Measurements from ENCODE around the gene ARAP3.
A peak's percentile ranks its signal among the peaks of the same experiment; 100 is the strongest.

DNA sequence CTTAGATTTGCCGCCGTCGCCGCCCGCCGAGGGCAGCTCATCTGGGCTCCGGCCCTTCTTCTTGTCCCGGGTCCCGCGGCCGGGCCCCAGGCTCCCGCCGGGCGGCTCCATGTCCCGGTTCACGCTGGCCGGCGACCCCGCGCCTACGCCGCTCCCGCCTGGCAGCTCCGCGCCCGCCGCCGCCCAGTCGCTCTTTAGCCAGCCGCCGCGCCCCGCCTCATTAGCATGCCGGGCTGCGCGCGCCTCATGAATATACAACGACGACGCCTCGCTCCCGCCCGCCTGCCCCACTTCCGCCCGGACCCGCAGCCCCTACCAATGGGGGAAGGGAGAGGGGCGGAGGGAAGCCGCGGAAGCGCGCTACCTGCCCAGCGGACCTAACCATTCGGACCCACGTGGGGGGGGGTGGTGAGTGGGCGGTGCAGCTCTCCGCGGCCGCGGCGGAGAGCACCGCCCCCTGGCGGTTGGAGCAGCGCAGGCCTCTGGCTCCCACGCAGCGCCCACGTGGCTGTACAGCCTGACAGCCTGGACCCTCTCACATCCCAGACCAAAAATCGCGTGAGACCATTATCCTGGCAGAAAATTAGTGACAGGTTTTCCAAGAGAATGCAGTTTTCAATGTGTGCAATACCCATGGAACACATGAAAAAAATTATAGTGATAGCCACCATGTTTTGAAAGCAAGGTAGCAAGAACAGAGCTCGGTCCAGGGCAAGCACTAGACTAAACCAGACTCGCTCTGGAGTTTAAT, 63.1 kb downstream of the ARAP3 start, which contains the start of gene DIAPH1:
- TF ChIP-seq POLR2AphosphoS5 (IDR thresholded peaks at IDR 0.05; ENCODE audit: low read depth, low read length) = no peak
- TF ChIP-seq POU2F2 (IDR thresholded peaks at IDR 0.05; ENCODE audit: low read depth, low read length) = peak; percentile 95
